Liver (tissue), 9 donors: ENCODE data around the gene VSIG10. TPM values are rescaled to one million over a fixed set of nuclear protein-coding genes. Genes with fewer than 3 reads are reported as not detected.

Source experiments
- DNase-seq: peaks from one replicate; pipeline ENCODE4 v3.0.0-alpha.2; 2017; ENCODE audit warnings: low spot score
- H3K27ac ChIP-seq, 2 donors: one replicate each; pipeline ENCODE4 v1.7.0; 2013; ENCODE audit warnings: inconsistent platforms in 2 of 2, low read length in 2 of 2, control low read depth in 1 of 2, low read depth in 1 of 2, mild to moderate bottlenecking in 1 of 2
- H3K27me3 ChIP-seq, 4 donors: one replicate each; pipeline versions ENCODE4 v1.6.1 to v1.7.0; 2013; ENCODE audit warnings: low read length in 3 of 4, inconsistent platforms in 1 of 4, mild to moderate bottlenecking in 1 of 4, moderate library complexity in 1 of 4; ENCODE audit not compliant: control insufficient read depth in 4 of 4, insufficient read depth in 4 of 4
- H3K36me3 ChIP-seq, 4 donors: one replicate each; pipeline versions ENCODE4 v1.6.1 to v1.7.0; 2013; ENCODE audit warnings: low read length in 3 of 4, mild to moderate bottlenecking in 3 of 4, low read depth in 1 of 4, moderate library complexity in 1 of 4; ENCODE audit not compliant: control insufficient read depth in 4 of 4, insufficient read depth in 3 of 4
- H3K4me1 ChIP-seq, 4 donors: one replicate each; pipeline versions ENCODE4 v1.6.1 to v1.7.0; 2013; ENCODE audit warnings: low read length in 3 of 4, mild to moderate bottlenecking in 3 of 4, moderate library complexity in 1 of 4; ENCODE audit not compliant: control insufficient read depth in 4 of 4, insufficient read depth in 4 of 4
- H3K4me3 ChIP-seq, 3 donors: one replicate each; pipeline versions ENCODE4 v1.6.1 to v1.7.0; 2013; ENCODE audit warnings: low read length in 3 of 3, control low read depth in 1 of 3, low read depth in 1 of 3, mild to moderate bottlenecking in 1 of 3
- H3K9ac ChIP-seq, 2 donors: one replicate each; pipeline ENCODE4 v1.7.0; 2013; ENCODE audit warnings: low read length in 2 of 2, mild to moderate bottlenecking in 2 of 2, moderate library complexity in 2 of 2, control low read depth in 1 of 2, low read depth in 1 of 2
- H3K9me3 ChIP-seq, 4 donors: one replicate each; pipeline versions ENCODE4 v1.6.1 to v1.7.0; 2013; ENCODE audit warnings: low read length in 3 of 4; ENCODE audit not compliant: control insufficient read depth in 4 of 4
- CTCF ChIP-seq: fragments of 150-350 bp; IDR thresholded peaks from 2 replicates; pipeline ENCODE4 v1.5.1; 2017; ENCODE audit warnings: improper control_type of control experiment, low read depth, low read length; ENCODE audit not compliant: missing input control
- EGR1 ChIP-seq, 2 donors: IDR thresholded peaks; 2 replicates each; pipeline ENCODE4 v1.6.1; 2016 to 2018; ENCODE audit warnings: antibody characterized with exemption in 2 of 2, low read depth in 2 of 2
- FOXA1 ChIP-seq: IDR thresholded peaks from 2 replicates; pipeline ENCODE4 v1.6.1; 2016; ENCODE audit warnings: antibody characterized with exemption
- FOXA2 ChIP-seq: IDR thresholded peaks from 2 replicates; pipeline ENCODE4 v1.6.1; 2016; ENCODE audit warnings: antibody characterized with exemption
- GABPA ChIP-seq, 2 donors: IDR thresholded peaks in 1 of 2; conservative IDR thresholded peaks in 1 of 2; 2 replicates each; pipeline ENCODE4 v1.6.1; 2016; ENCODE audit warnings: antibody characterized with exemption in 2 of 2, mild to moderate bottlenecking in 1 of 2, moderate library complexity in 1 of 2
- HNF4A ChIP-seq, 2 donors: conservative IDR thresholded peaks; 2 replicates each; pipeline ENCODE4 v1.6.1; 2016; ENCODE audit warnings: antibody characterized with exemption in 2 of 2, mild to moderate bottlenecking in 2 of 2
- HNF4G ChIP-seq: IDR thresholded peaks from 2 replicates; pipeline ENCODE4 v1.6.1; 2016; ENCODE audit warnings: antibody characterized with exemption
- JUND ChIP-seq, 2 donors: IDR thresholded peaks; 2 replicates each; pipeline ENCODE4 v1.6.1; 2016; ENCODE audit warnings: antibody characterized with exemption in 2 of 2
- MAX ChIP-seq: IDR thresholded peaks from 2 replicates; pipeline ENCODE4 v1.6.1; 2016; ENCODE audit warnings: antibody characterized with exemption
- NR2F2 ChIP-seq: IDR thresholded peaks from 2 replicates; pipeline ENCODE4 v1.6.1; 2016; ENCODE audit warnings: antibody characterized with exemption
- RAD21 ChIP-seq, 2 donors: IDR thresholded peaks; 2 replicates each; pipeline ENCODE4 v1.6.1; 2016; ENCODE audit warnings: antibody characterized with exemption in 2 of 2, mild to moderate bottlenecking in 2 of 2
- REST ChIP-seq: IDR thresholded peaks from 2 replicates; pipeline ENCODE4 v1.6.1; 2016; ENCODE audit warnings: antibody characterized with exemption, mild to moderate bottlenecking
- RXRA ChIP-seq, 2 donors: IDR thresholded peaks; 2 replicates each; pipeline ENCODE4 v1.6.1; 2017 to 2018; ENCODE audit warnings: antibody characterized with exemption in 2 of 2, mild to moderate bottlenecking in 1 of 2
- SP1 ChIP-seq: IDR thresholded peaks from 2 replicates; pipeline ENCODE4 v1.6.1; 2018; ENCODE audit warnings: antibody characterized with exemption, mild to moderate bottlenecking
- TAF1 ChIP-seq: conservative IDR thresholded peaks from 2 replicates; pipeline ENCODE4 v1.6.1; 2016; ENCODE audit warnings: antibody characterized with exemption, mild to moderate bottlenecking
- YY1 ChIP-seq: IDR thresholded peaks from 2 replicates; pipeline ENCODE4 v1.6.1; 2016; ENCODE audit warnings: antibody characterized with exemption, mild to moderate bottlenecking
- WGBS: extraction: QIAGEN DNeasy Blood & Tissue Kit; methylation state at CpG from one replicate; pipeline ENCODE4 v1.1.7; 2013; 5-methylcytosine and 5-hydroxymethylcytosine counted together
- polyA plus RNA-seq, 2 donors: library from polyadenylated mRNA; stranded (reverse) in 1 of 2; unstranded in 1 of 2; fragments of 200-250 nt in 1 of 2; fragments of >200 nt in 1 of 2; fragmentation: Nextera tagmentation in 1 of 2; extraction: Ambion mirVana in 1 of 2; gene quantifications; one replicate each; pipeline versions ENCODE4 v1.2.1 to v1.2.3, GENCODE V29; 2013 to 2015
- total RNA-seq, 2 donors: library from RNA; depleted of rRNA; stranded (reverse); fragments of >200 nt; gene quantifications; one replicate each; pipeline ENCODE4 v1.2.3, GENCODE V29; 2014
- TF ChIP-seq, protein P1 (sequence below): IDR thresholded peaks from 2 replicates; pipeline ENCODE4 v1.6.1; 2016; ENCODE audit warnings: antibody characterized with exemption
- TF ChIP-seq, protein P2 (sequence below): IDR thresholded peaks from 2 replicates; pipeline ENCODE4 v1.6.1; 2016; ENCODE audit warnings: antibody characterized with exemption
- donor health status: healthy.
- donor health status: healthy.
- donor health status: healthy.
- donor health status: healthy.
- donor health status: healthy.

Gene VSIG10
- total and polyA plus RNA-seq, 4 donors = 9.8 to 16.4 (median 11.7) TPM

- TF ChIP-seq, protein P1, sequence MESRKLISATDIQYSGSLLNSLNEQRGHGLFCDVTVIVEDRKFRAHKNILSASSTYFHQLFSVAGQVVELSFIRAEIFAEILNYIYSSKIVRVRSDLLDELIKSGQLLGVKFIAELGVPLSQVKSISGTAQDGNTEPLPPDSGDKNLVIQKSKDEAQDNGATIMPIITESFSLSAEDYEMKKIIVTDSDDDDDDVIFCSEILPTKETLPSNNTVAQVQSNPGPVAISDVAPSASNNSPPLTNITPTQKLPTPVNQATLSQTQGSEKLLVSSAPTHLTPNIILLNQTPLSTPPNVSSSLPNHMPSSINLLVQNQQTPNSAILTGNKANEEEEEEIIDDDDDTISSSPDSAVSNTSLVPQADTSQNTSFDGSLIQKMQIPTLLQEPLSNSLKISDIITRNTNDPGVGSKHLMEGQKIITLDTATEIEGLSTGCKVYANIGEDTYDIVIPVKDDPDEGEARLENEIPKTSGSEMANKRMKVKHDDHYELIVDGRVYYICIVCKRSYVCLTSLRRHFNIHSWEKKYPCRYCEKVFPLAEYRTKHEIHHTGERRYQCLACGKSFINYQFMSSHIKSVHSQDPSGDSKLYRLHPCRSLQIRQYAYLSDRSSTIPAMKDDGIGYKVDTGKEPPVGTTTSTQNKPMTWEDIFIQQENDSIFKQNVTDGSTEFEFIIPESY = peak; percentile 100
- TF ChIP-seq FOXA2 (no peak), TAF1 (no peak), CTCF (no peak), YY1 (no peak), NR2F2 (peak; percentile 71), RXRA (IDR thresholded peaks at IDR 0.05) (peak in 1 of 2 donors; percentile 14)
Measured at GRCh38 chr12:118016424-118017264, 87.2 kb downstream of the VSIG10 start, which contains the start of gene RFC5 (continued).

- H3K9ac ChIP-seq = peak overlapping the region in 1 of 2 donors; percentile 49
- peak overlapping the region in 2 of 3 donors; percentile 31 to 91 for H3K4me3 ChIP-seq
- 12% methylated on average over 9 of the region's 9 CpGs for WGBS
- no peak for TF ChIP-seq TAF1
- TF ChIP-seq MAX = no peak
- no peak for TF ChIP-seq FOXA1
- no peak for TF ChIP-seq FOXA2
- no peak for TF ChIP-seq CTCF
- TF ChIP-seq EGR1 (IDR thresholded peaks at IDR 0.05; ENCODE audit: low read depth in 2 of 2) = no peak
- no peak for TF ChIP-seq YY1
- TF ChIP-seq GABPA (IDR thresholded peaks at IDR 0.05 in 1 of 2, conservative IDR thresholded peaks at IDR 0.05 in 1 of 2) = no peak
- TF ChIP-seq NR2F2 = no peak
- TF ChIP-seq HNF4A (conservative IDR thresholded peaks at IDR 0.05) = peak; percentile 92
- peak in 1 of 2 donors; percentile 50 for TF ChIP-seq JUND (IDR thresholded peaks at IDR 0.05)
- no peak for TF ChIP-seq RAD21 (IDR thresholded peaks at IDR 0.05)
- peak; percentile 36 for TF ChIP-seq SP1
- peak; percentile 63 for TF ChIP-seq HNF4G
- peak; percentile 62 for TF ChIP-seq REST
- TF ChIP-seq RXRA (IDR thresholded peaks at IDR 0.05) = peak; percentile 68 to 89
- TF ChIP-seq, protein P2, sequence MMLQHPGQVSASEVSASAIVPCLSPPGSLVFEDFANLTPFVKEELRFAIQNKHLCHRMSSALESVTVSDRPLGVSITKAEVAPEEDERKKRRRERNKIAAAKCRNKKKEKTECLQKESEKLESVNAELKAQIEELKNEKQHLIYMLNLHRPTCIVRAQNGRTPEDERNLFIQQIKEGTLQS = no peak
- TF ChIP-seq, protein P1 = no peak
- H3K27me3 ChIP-seq = no peaks in the 10 kb centered on the region
- peak overlapping the region; percentile 67 to 72 for H3K27ac ChIP-seq
- peaks cover 6 to 21% (median 14%) of the 10 kb centered on the region in 4 donors for H3K4me1 ChIP-seq
- no peak for DNase-seq
- peaks cover 2 to 21% (median 13%) of the 10 kb centered on the region in 4 donors for H3K36me3 ChIP-seq
- H3K9me3 ChIP-seq = no peaks in the 10 kb centered on the region
Measured at GRCh38 chr12:118015944-118016343, 87.9 kb downstream of the VSIG10 start.
